Measurements from ENCODE around the gene ZDHHC3.

Gene ZDHHC3

GRCh38 chr3:44890258-44890657 lies 85.7 kb downstream of the ZDHHC3 start:
- DNase-seq, result no peak

- DNase-seq, result no peak
Measured at GRCh38 chr3:44887101-44887500, 88.9 kb downstream of the ZDHHC3 start.

DNA sequence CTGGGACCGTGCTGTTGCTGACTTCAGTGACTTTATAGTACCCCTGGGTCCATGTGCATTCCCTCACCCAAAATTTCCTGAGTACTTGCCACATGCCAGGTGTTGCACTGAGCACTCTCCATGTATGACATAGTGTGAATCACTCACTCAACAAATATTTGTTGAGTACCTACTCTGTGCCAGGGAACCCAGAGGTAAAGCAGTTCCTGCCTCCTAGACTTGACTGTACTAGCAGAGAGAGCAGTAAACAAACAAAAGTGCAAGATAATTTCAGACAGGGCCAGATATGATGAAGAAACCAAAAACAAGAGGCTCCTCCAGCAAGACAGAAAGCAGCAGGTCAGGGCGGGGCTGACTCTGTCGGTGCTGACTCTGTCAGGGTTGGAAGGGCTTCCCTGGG lies 89.4 kb downstream of the ZDHHC3 start:
- no peak for DNase-seq

DNA sequence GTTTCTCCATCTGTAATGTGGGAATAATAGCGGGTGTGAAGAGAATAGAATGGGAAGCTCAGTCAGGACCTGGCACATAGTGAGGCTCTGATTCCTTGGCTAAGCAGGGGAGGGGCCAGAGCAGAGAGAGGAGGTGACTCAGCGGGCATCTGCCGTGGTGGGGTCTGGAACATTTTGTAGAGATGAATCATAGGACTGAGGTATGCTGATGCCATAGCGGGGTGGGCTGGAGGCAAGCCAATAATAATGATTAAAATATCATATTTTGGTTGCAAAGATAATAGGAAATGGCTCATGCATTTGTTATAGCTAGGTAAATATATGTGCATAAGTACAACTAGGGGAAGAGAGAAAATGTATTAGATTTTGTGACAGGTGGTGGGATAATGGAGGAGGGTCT lies 90.4 kb downstream of the ZDHHC3 start:
- DNase-seq, result no peak

DNA sequence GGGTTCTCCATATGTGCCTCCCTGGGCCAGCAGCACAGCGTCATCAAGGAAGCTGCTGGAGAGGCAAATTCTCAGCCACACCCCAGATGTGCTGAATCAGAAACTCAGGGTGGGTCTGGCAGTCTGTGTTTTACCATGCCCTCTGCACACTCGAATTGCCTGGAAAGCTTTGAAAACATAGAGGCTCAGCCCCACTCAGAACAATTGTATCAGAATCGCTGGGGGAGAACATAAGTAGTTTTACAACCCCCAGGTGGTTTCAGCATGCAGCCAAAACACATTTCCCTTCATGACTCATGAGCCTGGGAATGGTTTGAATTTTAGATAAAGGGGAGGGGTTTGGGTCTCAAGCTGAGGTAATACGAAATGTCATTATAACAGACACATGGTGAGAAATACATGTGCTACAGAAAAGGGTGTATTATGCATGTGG lies 92.0 kb downstream of the ZDHHC3 start:
- DNase-seq, result no peak

DNA sequence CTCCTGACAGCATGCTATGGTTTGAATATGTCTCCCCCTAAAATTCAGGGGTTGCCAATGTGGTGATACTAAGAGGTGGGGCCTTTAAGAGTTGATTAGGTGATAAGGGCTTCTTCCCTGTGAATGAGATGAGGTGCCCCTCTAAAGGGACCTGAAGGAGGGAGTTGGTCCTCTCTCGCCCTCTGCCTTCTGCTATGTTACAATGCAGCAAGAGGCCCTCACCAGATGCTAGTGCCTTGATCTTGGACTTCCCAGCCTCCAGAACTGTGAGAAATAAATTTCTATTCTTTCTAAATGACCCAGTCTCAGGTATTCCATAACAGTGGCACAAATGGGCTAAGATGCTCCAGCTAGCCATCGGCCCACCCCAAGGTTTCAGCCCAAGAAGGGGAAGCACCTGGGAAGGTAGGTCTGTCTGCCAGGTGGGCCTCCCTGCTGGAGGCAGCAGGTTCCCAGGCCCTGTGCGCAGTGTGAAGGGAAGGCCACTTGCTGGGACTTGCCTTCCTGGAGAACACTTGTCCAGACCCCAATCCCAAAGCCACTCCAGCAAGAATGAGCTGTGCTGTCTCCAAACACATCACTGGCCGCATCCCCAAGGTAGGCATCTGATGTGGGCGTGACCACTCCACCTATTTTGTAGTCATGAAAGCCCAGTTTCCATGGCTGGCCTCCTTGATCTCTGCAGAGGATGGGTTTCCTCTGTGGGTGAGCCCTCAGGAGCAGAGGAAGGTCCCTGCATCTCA lies 92.6 kb downstream of the ZDHHC3 start:
- no peak for DNase-seq

DNA sequence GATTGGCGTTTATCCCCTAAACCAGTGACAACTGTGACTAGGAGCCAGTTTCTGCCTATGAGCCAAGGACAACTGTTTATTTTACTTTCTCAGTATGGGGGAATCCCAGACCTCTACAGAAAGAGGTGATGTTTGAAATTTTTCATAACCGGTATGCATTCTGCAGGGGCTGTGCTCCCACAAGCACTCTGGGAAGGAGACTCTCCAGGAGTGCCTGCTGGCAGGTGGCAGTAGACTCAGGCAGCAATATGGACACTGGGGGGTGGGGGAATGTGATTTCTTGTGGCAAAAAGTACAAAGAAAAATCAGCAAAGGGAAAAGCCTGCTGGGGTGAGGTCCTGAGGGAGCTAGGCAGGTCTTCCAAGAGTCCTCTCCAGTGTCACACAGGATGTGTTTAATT lies 95.7 kb downstream of the ZDHHC3 start:
- DNase-seq, result no peak

DNA sequence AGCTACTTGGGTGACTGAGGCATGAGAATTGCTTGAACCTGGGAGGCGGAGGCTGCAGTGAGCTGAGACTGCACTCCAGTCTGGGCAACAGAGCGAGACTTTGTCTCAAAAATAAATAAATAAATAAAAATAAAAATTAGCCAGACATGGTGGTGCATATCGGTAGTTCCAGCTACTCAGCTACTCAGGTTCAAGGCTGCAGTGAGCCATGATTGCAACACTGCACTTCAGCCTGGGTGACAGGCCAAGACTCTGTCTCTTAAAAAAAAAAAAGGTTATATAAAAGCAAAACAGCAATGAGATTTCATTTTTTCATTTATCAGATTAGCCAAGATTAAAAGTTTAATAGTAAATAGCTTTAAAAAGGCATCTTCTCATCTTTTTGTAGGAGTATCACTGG lies 98.6 kb downstream of the ZDHHC3 start:
- DNase-seq, result no peak

DNA sequence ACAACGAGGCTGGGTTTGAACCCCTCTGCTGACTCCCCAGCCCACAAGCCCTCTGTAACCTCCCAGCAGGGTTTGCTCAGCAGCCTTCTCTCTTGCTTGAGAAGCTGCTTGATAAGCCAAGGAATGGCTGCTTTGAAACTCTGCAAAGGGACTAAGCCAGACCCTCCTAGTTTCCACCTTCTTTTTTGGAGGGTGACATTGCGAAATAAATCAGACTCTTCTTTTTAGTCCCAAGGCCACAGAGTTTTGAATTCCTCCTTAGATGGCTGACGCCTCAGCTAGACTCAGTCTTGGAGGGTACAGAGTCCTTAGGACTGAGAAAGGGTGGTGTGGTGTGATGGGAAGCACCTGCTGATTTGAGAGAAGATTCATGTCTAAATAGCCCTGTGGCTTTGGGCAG lies 100.4 kb downstream of the ZDHHC3 start:
- DNase-seq, result no peak
